ENCODE results near the gene SAFB2.

The SAFB2 gene

GRCh38 chr19:5567360-5567969 lies 55.1 kb downstream of the SAFB2 start, which contains the start of gene TINCR:
Gene TINCR, minus strand, starts transcription at chr19:5567953.
- no peak for TF ChIP-seq TCF12 (IDR thresholded peaks at IDR 0.05; ENCODE audit: low read depth)
- no peak for TF ChIP-seq YY1 (IDR thresholded peaks at IDR 0.05; ENCODE audit: low read depth)
- TF ChIP-seq ZBTB7A (IDR thresholded peaks at IDR 0.05; ENCODE audit: low read depth), result peak; percentile 58; the same call in 1 of the 2 replicates

GRCh38 chr19:5564930-5565329 lies 57.6 kb downstream of the SAFB2 start:
- TF ChIP-seq RAD21 (IDR thresholded peaks at IDR 0.05; ENCODE audit: low read depth) (no peak), NFIC (IDR thresholded peaks at IDR 0.05) (no peak), TEAD4 (IDR thresholded peaks at IDR 0.05) (no peak), YY1 (IDR thresholded peaks at IDR 0.05; ENCODE audit: low read depth) (no peak), CEBPB (IDR thresholded peaks at IDR 0.05) (no peak), FOXM1 (IDR thresholded peaks at IDR 0.05; ENCODE audit: borderline replicate concordance, low read depth) (no peak), USF1 (IDR thresholded peaks at IDR 0.05) (no peak), TCF12 (IDR thresholded peaks at IDR 0.05; ENCODE audit: low read depth) (no peak), MAX (IDR thresholded peaks at IDR 0.05) (no peak), CREB1 (IDR thresholded peaks at IDR 0.05; ENCODE audit: low read depth) (no peak), TAF1 (IDR thresholded peaks at IDR 0.05; ENCODE audit: low read depth) (no peak), REST (IDR thresholded peaks at IDR 0.05; ENCODE audit: low read depth) (no peak), EGR1 (IDR thresholded peaks at IDR 0.05) (no peak), ZBTB7A (IDR thresholded peaks at IDR 0.05; ENCODE audit: low read depth) (no peak), EP300 (IDR thresholded peaks at IDR 0.05; ENCODE audit: borderline replicate concordance) (no peak)

- TF ChIP-seq YY1 (IDR thresholded peaks at IDR 0.05; ENCODE audit: low read depth), result no peak
- TF ChIP-seq CEBPB (IDR thresholded peaks at IDR 0.05), result no peak
- no peak for TF ChIP-seq TEAD4 (IDR thresholded peaks at IDR 0.05)
- no peak for TF ChIP-seq MAX (IDR thresholded peaks at IDR 0.05)
- TF ChIP-seq RAD21 (IDR thresholded peaks at IDR 0.05; ENCODE audit: low read depth), result no peak
- TF ChIP-seq ZBTB7A (IDR thresholded peaks at IDR 0.05; ENCODE audit: low read depth), result no peak
- TF ChIP-seq TCF12 (IDR thresholded peaks at IDR 0.05; ENCODE audit: low read depth), result no peak
- no peak for TF ChIP-seq EP300 (IDR thresholded peaks at IDR 0.05; ENCODE audit: borderline replicate concordance)
- no peak for TF ChIP-seq CREB1 (IDR thresholded peaks at IDR 0.05; ENCODE audit: low read depth)
- TF ChIP-seq REST (IDR thresholded peaks at IDR 0.05; ENCODE audit: low read depth), result no peak
- TF ChIP-seq NFIC (IDR thresholded peaks at IDR 0.05), result no peak
- TF ChIP-seq FOXM1 (IDR thresholded peaks at IDR 0.05; ENCODE audit: borderline replicate concordance, low read depth), result no peak
These were observed 58.5 kb downstream of the SAFB2 start for GRCh38 chr19:5563935-5564612.

GRCh38 chr19:5563008-5563431 lies 59.6 kb downstream of the SAFB2 start:
- TF ChIP-seq CEBPB (IDR thresholded peaks at IDR 0.05) (no peak), EP300 (IDR thresholded peaks at IDR 0.05; ENCODE audit: borderline replicate concordance) (no peak), RAD21 (IDR thresholded peaks at IDR 0.05; ENCODE audit: low read depth) (no peak), YY1 (IDR thresholded peaks at IDR 0.05; ENCODE audit: low read depth) (no peak), EGR1 (IDR thresholded peaks at IDR 0.05) (no peak), MAX (IDR thresholded peaks at IDR 0.05) (no peak), NFIC (IDR thresholded peaks at IDR 0.05) (no peak), CREB1 (IDR thresholded peaks at IDR 0.05; ENCODE audit: low read depth) (no peak), TEAD4 (IDR thresholded peaks at IDR 0.05) (no peak), REST (IDR thresholded peaks at IDR 0.05; ENCODE audit: low read depth) (no peak), USF1 (IDR thresholded peaks at IDR 0.05) (no peak), FOXM1 (IDR thresholded peaks at IDR 0.05; ENCODE audit: borderline replicate concordance, low read depth) (no peak), ZBTB7A (IDR thresholded peaks at IDR 0.05; ENCODE audit: low read depth) (no peak), TAF1 (IDR thresholded peaks at IDR 0.05; ENCODE audit: low read depth) (no peak), TCF12 (IDR thresholded peaks at IDR 0.05; ENCODE audit: low read depth) (no peak)

Measured in Ishikawa (cell line).